Loucy (cell line): Measurements from ENCODE around the gene LAMB3.

Source experiments
- EZH2phosphoT487 ChIP-seq: fragments of 200-600 bp; IDR thresholded peaks from 2 replicates; pipeline ENCODE4 v1.6.1; 2018; ENCODE audit warnings: antibody characterized with exemption, mild to moderate bottlenecking, moderate library complexity, borderline replicate concordance
- TF ChIP-seq, protein P1 (sequence below): fragments of 200-600 bp; sonication (generic); conservative IDR thresholded peaks from 2 replicates; pipeline ENCODE4 v1.5.1; 2014; ENCODE audit warnings: mild to moderate bottlenecking, antibody characterized with exemption, low read length

DNA sequence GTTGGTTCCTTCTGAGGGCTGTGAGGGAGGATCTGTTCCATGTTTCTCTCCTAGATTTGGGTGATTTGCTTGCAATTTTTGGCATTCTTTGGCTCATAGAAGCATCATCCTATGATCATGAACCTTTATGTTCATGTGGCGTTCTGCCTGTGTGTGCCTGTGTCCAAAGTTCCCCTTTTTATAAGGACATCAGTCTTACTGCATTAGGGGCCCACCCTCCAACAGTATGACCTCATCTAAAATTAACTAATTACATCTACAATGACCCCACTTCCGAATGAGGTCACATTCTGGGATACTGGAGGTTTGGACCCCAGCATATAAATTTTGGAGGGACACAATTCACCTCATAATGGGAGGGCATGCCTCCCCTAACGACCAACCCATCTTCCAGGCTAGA lies 81.5 kb downstream of the LAMB3 start:
- TF ChIP-seq, protein P1, sequence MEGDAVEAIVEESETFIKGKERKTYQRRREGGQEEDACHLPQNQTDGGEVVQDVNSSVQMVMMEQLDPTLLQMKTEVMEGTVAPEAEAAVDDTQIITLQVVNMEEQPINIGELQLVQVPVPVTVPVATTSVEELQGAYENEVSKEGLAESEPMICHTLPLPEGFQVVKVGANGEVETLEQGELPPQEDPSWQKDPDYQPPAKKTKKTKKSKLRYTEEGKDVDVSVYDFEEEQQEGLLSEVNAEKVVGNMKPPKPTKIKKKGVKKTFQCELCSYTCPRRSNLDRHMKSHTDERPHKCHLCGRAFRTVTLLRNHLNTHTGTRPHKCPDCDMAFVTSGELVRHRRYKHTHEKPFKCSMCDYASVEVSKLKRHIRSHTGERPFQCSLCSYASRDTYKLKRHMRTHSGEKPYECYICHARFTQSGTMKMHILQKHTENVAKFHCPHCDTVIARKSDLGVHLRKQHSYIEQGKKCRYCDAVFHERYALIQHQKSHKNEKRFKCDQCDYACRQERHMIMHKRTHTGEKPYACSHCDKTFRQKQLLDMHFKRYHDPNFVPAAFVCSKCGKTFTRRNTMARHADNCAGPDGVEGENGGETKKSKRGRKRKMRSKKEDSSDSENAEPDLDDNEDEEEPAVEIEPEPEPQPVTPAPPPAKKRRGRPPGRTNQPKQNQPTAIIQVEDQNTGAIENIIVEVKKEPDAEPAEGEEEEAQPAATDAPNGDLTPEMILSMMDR = no peak
- no peak for TF ChIP-seq EZH2phosphoT487
